NCI-H510A treated with DMSO at 0.1 percent for 48 hours (cell line): ENCODE measurements around the gene WASF3.
A peak's percentile ranks its signal among the peaks of the same experiment; 100 is the strongest.

Source experiments
- DNase-seq: peaks from one replicate; lab custom pipeline; 2025; lab: John Stamatoyannopoulos, UW

Gene WASF3, protein sequence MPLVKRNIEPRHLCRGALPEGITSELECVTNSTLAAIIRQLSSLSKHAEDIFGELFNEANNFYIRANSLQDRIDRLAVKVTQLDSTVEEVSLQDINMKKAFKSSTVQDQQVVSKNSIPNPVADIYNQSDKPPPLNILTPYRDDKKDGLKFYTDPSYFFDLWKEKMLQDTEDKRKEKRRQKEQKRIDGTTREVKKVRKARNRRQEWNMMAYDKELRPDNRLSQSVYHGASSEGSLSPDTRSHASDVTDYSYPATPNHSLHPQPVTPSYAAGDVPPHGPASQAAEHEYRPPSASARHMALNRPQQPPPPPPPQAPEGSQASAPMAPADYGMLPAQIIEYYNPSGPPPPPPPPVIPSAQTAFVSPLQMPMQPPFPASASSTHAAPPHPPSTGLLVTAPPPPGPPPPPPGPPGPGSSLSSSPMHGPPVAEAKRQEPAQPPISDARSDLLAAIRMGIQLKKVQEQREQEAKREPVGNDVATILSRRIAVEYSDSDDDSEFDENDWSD

GRCh38 chr13:26557393-26558073 lies at the start of gene WASF3:
Gene WASF3 (plus strand): TSS chr13:26557683. CDS start chr13:26642271, 84,588 bp downstream.
- DNase-seq, result peak; percentile 83

GRCh38 chr13:26508885-26509284 lies 48.6 kb upstream of the WASF3 start:
- DNase-seq, result no peak

GRCh38 chr13:26509491-26509890 lies 48.0 kb upstream of the WASF3 start:
- DNase-seq, result no peak

- no peak for DNase-seq
These were observed 43.6 kb upstream of the WASF3 start for GRCh38 chr13:26513931-26514330.

- no peak for DNase-seq
These were observed 41.8 kb upstream of the WASF3 start for GRCh38 chr13:26515721-26516120.

GRCh38 chr13:26517936-26518335 lies 39.5 kb upstream of the WASF3 start:
- no peak for DNase-seq

DNA sequence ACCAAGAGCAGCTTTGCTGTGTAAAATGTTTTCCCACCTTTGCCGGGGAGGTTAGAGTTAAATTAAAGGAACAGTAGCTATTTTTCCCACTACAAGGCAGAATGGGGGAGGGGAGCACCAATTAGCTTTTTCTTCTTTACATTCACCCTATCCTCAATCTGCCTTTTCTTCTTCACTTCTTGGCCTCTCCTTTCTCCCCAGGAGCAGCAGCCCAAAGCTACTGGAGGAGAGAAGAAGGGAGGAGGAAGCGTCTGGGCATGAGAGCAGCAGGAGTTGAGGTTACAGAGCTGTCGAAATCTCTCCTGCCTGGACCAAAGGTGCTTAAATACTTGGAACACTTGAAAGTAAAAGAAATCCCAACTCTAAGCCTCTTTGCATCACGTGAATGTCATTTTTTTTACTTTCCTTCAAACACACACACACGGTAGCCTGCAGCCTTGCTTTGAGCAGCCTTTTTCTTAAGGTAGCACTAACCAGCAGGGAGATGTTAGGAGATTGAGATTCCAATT lies 39.0 kb upstream of the WASF3 start:
- DNase-seq, result no peak

DNA sequence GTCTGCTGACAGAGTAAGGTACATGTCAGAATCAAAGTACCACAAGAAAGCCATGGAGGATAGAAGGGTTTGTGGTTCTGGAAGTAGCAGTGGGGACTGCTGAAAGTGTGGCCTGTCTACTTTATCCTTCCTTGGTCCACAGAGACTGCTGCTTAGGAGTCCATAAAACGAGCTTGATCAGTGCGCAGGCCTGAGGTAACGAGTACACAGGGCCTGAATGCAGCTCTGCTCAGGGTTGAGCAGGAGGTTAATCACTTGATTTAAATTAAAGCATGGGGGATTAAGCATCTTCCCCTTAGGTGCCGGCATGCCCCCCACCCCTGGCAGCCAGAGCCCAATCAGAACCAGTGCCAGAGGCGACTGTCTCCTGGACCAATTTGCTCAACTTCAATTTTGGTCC lies 34.9 kb upstream of the WASF3 start:
- no peak for DNase-seq

DNA sequence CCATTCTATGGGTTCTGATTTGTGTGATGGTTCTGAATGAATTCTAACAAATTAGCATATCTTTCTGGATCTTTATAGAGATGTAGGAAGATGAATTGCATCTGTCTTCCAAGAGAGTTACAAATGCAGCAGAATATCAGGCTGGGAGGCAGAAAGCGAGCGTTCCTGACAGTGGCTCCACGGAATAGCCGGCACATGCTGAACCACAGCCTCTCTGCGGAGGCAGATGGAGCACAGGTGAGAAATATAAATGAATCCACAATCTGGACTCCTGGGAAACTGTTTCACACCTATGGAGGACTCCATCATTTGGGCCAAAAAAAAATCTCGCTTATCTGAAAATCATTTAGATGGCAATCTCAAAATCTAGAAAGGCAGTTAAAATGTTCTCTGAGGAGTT lies 34.5 kb upstream of the WASF3 start:
- DNase-seq, result no peak

DNA sequence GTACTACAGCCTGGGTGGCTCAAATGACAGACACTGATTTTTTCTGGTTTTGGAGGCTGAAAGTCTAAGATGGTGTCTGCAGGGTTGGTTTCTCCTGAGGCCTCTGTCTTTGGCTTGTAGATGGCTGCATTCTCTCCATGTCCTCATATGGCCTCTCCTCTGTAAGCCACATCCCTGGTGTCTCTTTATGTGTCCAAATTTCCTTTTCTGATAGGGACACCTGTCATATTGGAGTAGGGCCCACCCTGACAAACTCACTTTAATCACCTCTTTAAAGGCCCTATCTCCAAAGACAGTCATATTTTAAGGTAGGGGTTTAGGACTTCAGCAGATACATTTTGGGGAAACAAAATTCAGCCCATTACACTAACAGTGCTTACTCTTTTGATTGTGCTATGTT lies 32.0 kb upstream of the WASF3 start:
- no peak for DNase-seq

DNA sequence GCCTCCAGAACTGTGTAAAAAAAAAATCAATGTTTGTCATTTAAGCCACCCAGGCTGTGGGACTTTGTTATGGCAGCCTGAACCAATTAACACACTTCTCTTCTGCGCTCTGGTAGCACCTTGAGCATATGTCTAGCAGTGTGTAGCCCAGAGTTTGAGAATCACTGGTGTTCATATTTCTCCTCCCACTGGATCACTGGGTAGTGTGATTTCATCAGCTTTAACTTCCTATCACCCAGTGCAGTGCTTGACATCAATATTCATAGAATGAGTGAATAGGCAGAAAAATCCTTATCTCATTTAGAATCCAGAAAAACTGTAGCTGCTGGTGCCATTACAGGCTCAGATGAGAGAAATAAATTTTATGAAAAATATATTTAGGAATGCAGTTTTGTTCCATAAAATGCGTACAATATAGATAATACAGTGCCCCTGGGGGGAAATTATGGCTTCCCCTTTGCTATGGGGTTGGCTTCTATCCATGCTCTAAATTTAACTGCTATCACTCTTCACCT lies 30.7 kb upstream of the WASF3 start:
- DNase-seq, result no peak

DNA sequence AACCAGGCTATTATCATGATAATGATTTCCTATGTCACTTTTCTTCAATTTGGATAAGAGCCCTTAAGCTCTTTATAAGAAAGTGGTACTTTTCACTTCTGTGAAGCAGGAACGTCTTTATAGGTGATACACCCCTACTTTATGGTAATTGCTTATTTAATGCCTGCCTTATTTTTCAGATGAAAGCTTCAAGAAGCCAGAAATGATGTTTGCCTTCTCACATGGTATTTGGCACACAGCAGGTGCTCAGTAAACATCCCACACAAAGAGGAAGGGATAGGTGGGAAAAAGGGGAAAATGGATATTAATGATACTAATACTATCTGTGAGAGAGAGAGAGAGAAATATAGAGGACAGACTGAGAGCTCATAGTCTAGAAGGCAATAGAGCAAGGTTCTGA lies 29.0 kb upstream of the WASF3 start:
- DNase-seq, result no peak

DNA sequence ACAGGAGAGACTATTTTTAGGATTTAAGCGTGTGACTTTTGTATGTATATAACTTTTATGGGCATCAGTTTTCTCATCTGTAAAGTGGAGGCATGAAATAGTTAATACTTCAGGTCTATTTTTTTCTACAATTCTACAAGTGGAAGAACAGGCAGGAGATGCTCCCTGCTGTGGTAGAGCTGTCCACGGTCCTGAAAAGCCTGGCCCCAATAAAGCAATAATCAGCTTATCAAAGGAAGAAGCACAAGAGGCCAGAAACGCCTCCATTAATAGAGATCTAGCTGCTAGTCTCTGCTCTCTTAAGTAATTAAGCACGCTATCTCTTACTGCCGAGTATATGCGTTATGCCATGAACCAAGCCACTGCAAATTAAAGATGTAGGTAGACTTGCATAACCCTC lies 28.0 kb upstream of the WASF3 start:
- DNase-seq, result no peak

DNA sequence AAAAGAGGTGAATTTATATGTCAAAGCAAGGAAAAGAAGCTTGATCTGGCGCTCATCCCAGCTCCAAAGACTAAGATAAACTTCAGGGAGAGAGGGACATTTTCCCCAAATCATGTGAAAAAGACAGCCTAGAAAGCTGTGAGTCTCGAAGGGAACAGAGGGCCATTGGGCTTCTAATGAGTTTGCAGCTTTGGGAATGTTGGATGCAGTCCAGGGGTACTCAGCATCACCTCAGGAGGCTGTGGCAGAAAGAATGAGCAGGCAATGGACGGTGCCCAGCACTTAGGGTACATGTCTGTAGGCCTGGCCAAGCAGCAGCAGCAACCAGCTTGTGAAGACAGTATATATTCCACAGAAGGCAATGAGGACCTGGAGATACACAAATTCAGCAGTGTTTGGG lies 25.7 kb upstream of the WASF3 start:
- no peak for DNase-seq

GRCh38 chr13:26534036-26534726 lies 23.3 kb upstream of the WASF3 start:
- no peak for DNase-seq

GRCh38 chr13:26538363-26539317 lies 18.8 kb upstream of the WASF3 start:
- DNase-seq, result no peak

DNA sequence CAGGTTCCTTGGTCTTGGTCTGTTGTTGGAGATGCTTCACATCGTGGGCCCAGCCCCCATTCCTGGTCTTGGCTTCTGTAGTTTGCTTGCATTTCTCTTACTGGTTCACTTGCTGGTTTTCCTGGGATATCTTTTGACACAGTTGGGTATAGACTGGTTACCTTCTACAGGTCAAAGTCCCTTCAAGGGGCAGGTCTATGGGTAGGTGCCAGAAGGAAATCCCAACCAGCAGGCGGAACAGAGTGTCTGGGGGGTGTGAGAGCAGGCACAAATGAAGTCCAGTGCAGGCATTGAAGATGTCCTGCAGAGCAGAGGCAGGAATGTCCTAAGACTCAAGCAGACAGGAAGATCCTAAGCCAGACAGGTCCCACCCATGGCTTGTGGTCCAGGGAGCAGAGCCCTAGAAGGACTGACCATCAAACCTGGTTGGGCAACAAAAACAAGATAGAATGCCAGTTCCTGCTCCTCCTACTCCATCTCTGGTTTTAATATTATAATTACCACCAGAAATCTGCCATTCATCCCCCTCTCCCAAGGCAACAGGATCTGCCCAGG lies 17.7 kb upstream of the WASF3 start:
- no peak for DNase-seq

DNA sequence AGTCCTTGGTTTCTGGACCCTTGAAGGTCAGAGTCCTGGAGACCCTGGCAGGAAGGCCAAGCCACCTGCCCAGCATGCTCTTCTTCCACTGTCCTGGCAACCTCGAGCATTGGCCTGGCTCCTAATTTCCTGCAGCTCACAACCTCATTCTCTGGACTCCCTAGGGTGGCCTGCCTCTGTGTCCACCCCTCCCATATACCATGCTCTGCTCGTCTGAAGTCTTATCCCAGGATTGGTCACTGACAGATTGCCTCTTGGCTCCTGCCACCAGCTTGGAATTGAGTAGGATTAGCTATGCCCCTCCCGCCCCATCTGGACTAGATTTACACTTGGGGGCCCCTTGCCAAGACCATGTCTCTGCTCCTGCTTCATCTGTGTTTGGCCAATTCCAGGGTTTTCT lies 17.1 kb upstream of the WASF3 start:
- no peak for DNase-seq

DNA sequence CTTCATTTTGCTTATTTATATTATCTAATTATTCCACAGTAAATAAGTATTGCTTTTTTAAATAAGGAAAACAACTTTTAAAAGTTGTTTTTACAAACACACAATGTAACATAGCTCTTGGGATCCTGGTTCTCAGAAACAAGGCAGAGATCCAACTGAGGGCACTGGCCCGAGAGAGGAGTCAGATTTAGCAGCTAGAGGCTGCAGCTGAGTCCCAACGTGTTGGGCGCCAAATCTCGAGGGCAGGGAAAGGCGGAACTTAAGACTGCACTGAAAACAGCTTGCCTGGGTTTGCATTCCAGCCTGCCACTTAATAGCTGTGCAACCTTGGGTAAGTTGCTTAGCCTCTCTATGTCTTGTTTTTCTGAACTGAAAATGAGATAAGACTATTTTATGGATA lies 16.4 kb upstream of the WASF3 start:
- no peak for DNase-seq

DNA sequence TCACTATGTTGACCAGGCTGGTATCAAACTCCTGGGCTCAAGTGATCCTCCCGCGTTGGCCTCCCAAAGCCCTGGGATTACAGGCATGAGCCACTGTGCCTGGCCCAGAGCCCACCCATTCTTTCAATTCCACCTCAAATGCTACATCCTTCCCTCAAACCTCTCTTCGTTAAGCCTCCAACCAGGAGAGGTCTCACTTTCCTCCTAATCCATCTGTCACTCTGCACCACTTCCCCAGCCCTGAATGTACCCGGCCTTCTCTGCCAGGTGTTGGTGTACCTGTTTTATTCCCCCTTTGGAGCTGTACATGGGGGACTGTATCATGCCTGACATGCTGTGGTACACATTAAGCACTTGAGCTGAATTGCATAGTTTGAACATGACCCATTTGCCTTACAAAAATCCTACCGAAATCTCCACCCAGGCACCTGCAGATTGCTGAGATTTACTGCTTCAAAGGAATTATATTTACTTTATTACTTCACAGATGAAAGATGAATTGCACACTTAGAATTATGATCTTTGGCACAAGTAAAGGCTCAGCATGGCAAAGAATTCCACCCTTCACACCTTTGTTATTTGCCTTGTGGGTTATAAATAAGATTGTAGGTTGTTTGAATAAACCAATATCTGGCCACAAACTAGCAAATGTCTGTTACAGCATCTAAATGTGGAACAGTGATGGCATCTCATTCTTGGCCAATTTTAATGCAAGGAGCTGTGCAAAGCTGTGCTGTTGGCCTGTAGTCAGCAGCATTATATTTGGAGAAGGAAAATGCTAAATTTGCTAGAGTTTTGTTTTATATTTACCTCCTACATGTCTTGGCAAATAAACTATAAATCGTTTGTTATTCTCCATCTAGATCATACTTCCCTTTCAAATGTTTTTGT lies 15.6 kb upstream of the WASF3 start:
- no peak for DNase-seq
